H1 (cell line): ENCODE measurements around the gene OR52I2. TPM values are rescaled to one million over a fixed set of nuclear protein-coding genes. Genes with fewer than 3 reads are reported as not detected.

Source experiments
- CTCF ChIA-PET: fragments of 300-600 bp; sonication (Branson Sonifier 250); formaldehyde crosslinking; loops from one replicate; lab custom pipeline; 2021; ENCODE audit not compliant: partially characterized antibody; lab: Charles Lee
- POLR2A ChIA-PET: fragments of 300-600 bp; sonication (Branson Sonifier 250); formaldehyde crosslinking; loops from one replicate; lab custom pipeline; 2021; ENCODE audit warnings: inconsistent platforms; ENCODE audit not compliant: partially characterized antibody; lab: Charles Lee
- DNase-seq, 2 experiments: peaks; one replicate each; pipeline versions ENCODE4 v3.0.0 to v3.0.0-alpha.2; 2010 to 2022; ENCODE audit warnings: low spot score in 2 of 2, low read depth in 1 of 2, mixed read lengths in 1 of 2
- FAIRE-seq: peaks from 2 replicates; lab custom pipeline; 2011; peaks lifted over from hg19 to GRCh38; lab: Jason Lieb, UNC
- H2AFZ ChIP-seq: 2 replicates; pipeline ENCODE4 v1.8.1; 2012; ENCODE audit warnings: low read length, inconsistent platforms
- H2AK5ac ChIP-seq: 2 replicates; pipeline ENCODE4 v1.6.1; 2013; ENCODE audit warnings: low read depth, low read length
- H2BK120ac ChIP-seq: replicated peaks from 2 replicates; pipeline ENCODE3; 2013; ENCODE audit warnings: low read depth, low read length, inconsistent platforms
- H2BK12ac ChIP-seq: 2 replicates; pipeline ENCODE4 v1.6.1; 2013; ENCODE audit warnings: low read depth, low read length
- H2BK15ac ChIP-seq: 2 replicates; pipeline ENCODE4 v1.6.1; 2013; ENCODE audit warnings: low read length
- H2BK20ac ChIP-seq: 2 replicates; pipeline ENCODE4 v1.6.1; 2013; ENCODE audit warnings: low read length
- H2BK5ac ChIP-seq: 2 replicates; pipeline ENCODE4 v1.6.1; 2013; ENCODE audit warnings: low read depth, low read length
- H3K14ac ChIP-seq: 2 replicates; pipeline ENCODE4 v1.6.1; 2013; ENCODE audit warnings: inconsistent platforms; ENCODE audit not compliant: insufficient read length
- H3K18ac ChIP-seq: 2 replicates; pipeline ENCODE4 v1.6.1; 2013; ENCODE audit warnings: low read length; ENCODE audit errors: extremely low read depth
- H3K23ac ChIP-seq: 2 replicates; pipeline ENCODE4 v1.6.1; 2013; ENCODE audit warnings: inconsistent platforms; ENCODE audit not compliant: insufficient read length
- H3K23me2 ChIP-seq: 2 replicates; pipeline ENCODE4 v1.6.1; 2013; ENCODE audit warnings: low read depth, low read length
- H3K27ac ChIP-seq: 2 replicates; pipeline ENCODE4 v1.6.1; 2011; ENCODE audit warnings: low read depth, low read length, inconsistent platforms
- H3K27me3 ChIP-seq, 4 experiments: replicated peaks in 1 of 4; 1 replicate in 1 of 4; 2 replicates in 3 of 4; pipeline versions ENCODE4 v1.6.1 to v1.8.1; 2011 to 2013; ENCODE audit warnings: low read length in 3 of 4, mild to moderate bottlenecking in 3 of 4, inconsistent platforms in 2 of 4, mixed read lengths in 2 of 4, moderate library complexity in 1 of 4; ENCODE audit not compliant: control insufficient read depth in 3 of 4, insufficient read depth in 3 of 4; ENCODE audit errors: extremely low read depth in 1 of 4
- H3K36me3 ChIP-seq, 4 experiments: 2 replicates each; pipeline versions ENCODE4 v1.6.1 to v1.8.1; 2011 to 2013; ENCODE audit warnings: mild to moderate bottlenecking in 4 of 4, low read length in 3 of 4, moderate library complexity in 2 of 4, control low read depth in 1 of 4, inconsistent platforms in 1 of 4; ENCODE audit not compliant: insufficient read depth in 4 of 4, control insufficient read depth in 2 of 4
- H3K4ac ChIP-seq: replicated peaks from 2 replicates; pipeline ENCODE3; 2013; ENCODE audit warnings: low read length, low read depth, mixed read lengths, inconsistent platforms; ENCODE audit not compliant: insufficient read length
- H3K4me1 ChIP-seq, 4 experiments: replicated peaks in 1 of 4; 1 replicate in 1 of 4; 2 replicates in 3 of 4; pipeline versions ENCODE4 v1.6.1 to v1.8.1; 2011 to 2013; ENCODE audit warnings: low read length in 3 of 4, inconsistent platforms in 2 of 4, mixed read lengths in 1 of 4; ENCODE audit not compliant: insufficient read depth in 4 of 4, control insufficient read depth in 3 of 4
- H3K4me2 ChIP-seq, 2 experiments: 2 replicates each; pipeline versions ENCODE4 v1.6.1 to v1.8.1; 2011 to 2013; ENCODE audit warnings: low read depth in 2 of 2, low read length in 2 of 2, control low read depth in 1 of 2, inconsistent platforms in 1 of 2, mild to moderate bottlenecking in 1 of 2; ENCODE audit not compliant: insufficient read depth in 1 of 2
- H3K4me3 ChIP-seq, 4 experiments: fragments of 200-600, 300-600 bp in 1 of 4; sonication (generic), shearing (Covaris generic), sonication (Bioruptor Twin) in 1 of 4; 2 replicates each; pipeline versions ENCODE4 v1.5.1 to v1.8.1; 2011 to 2016; ENCODE audit warnings: low read length in 4 of 4, low read depth in 3 of 4, control low read depth in 2 of 4, inconsistent platforms in 2 of 4, mild to moderate bottlenecking in 2 of 4, mixed read lengths in 1 of 4, moderate library complexity in 1 of 4; ENCODE audit not compliant: insufficient read depth in 2 of 4; ENCODE audit errors: extremely low read depth in 1 of 4
- H3K56ac ChIP-seq: replicated peaks from 2 replicates; pipeline ENCODE3; 2013; ENCODE audit warnings: low read depth, mild to moderate bottlenecking, mixed read lengths, low read length, inconsistent platforms; ENCODE audit not compliant: insufficient read length
- H3K79me1 ChIP-seq: 2 replicates; pipeline ENCODE4 v1.6.1; 2013; ENCODE audit warnings: low read depth, low read length, control low read depth
- H3K79me2 ChIP-seq, 2 experiments: 2 replicates each; pipeline versions ENCODE4 v1.6.1 to v1.8.1; 2012 to 2013; ENCODE audit warnings: low read length in 2 of 2, mild to moderate bottlenecking in 2 of 2, inconsistent platforms in 1 of 2; ENCODE audit not compliant: insufficient read depth in 2 of 2, control insufficient read depth in 1 of 2
- H3K9ac ChIP-seq, 4 experiments: replicated peaks in 1 of 4; 1 replicate in 1 of 4; 2 replicates in 3 of 4; pipeline versions ENCODE4 v1.6.1 to v1.8.1; 2011 to 2013; ENCODE audit warnings: low read depth in 3 of 4, low read length in 3 of 4, control low read depth in 2 of 4, mild to moderate bottlenecking in 2 of 4, moderate library complexity in 2 of 4, inconsistent platforms in 1 of 4; ENCODE audit errors: extremely low read depth in 1 of 4
- H3K9me3 ChIP-seq, 2 experiments: 2 replicates each; pipeline versions ENCODE4 v1.6.1 to v1.8.1; 2012 to 2013; ENCODE audit warnings: mild to moderate bottlenecking in 2 of 2, moderate library complexity in 2 of 2, control low read depth in 1 of 2, inconsistent platforms in 1 of 2, low read depth in 1 of 2, low read length in 1 of 2, mixed read lengths in 1 of 2; ENCODE audit not compliant: insufficient read depth in 2 of 2
- H4K20me1 ChIP-seq, 2 experiments: replicated peaks in 1 of 2; 2 replicates each; pipeline versions ENCODE3 to v1.8.1; 2011 to 2013; ENCODE audit warnings: inconsistent platforms in 2 of 2, low read length in 2 of 2, mild to moderate bottlenecking in 1 of 2; ENCODE audit not compliant: insufficient read depth in 2 of 2, control insufficient read depth in 1 of 2
- H4K5ac ChIP-seq: 2 replicates; pipeline ENCODE4 v1.6.1; 2013; ENCODE audit warnings: low read length, low read depth, mixed read lengths, inconsistent platforms; ENCODE audit not compliant: insufficient read length
- H4K8ac ChIP-seq: 2 replicates; pipeline ENCODE4 v1.8.0; 2013; ENCODE audit warnings: mild to moderate bottlenecking, moderate library complexity, low read length, inconsistent platforms; ENCODE audit not compliant: insufficient read depth; ENCODE audit errors: extremely low read depth
- H4K91ac ChIP-seq: replicated peaks from 2 replicates; pipeline ENCODE3; 2013; ENCODE audit warnings: low read length, mixed read lengths, inconsistent platforms; ENCODE audit not compliant: insufficient read length
- ATF2 ChIP-seq: IDR thresholded peaks from 2 replicates; pipeline ENCODE4 v1.6.1; 2012; ENCODE audit warnings: low read length, inconsistent platforms
- CBX8 ChIP-seq: fragments of 300-800, 300-1000 bp; sonication (generic); IDR thresholded peaks from 2 replicates; pipeline ENCODE4 v1.7.1; 2016; ENCODE audit warnings: low read depth, low read length, borderline replicate concordance
- CTBP2 ChIP-seq: IDR thresholded peaks from 2 replicates; pipeline ENCODE4 v1.7.0; 2011; ENCODE audit warnings: borderline replicate concordance, mild to moderate bottlenecking, moderate library complexity, mixed read lengths, low read length; ENCODE audit not compliant: insufficient read depth, insufficient read length
- HDAC6 ChIP-seq: IDR thresholded peaks from one replicate; pipeline ENCODE4 v1.7.1; 2012; ENCODE audit warnings: low read depth, mild to moderate bottlenecking, inconsistent platforms, low read length, moderate library complexity
- NRF1 ChIP-seq: IDR thresholded peaks from 2 replicates; pipeline ENCODE4 v1.6.1; 2011; ENCODE audit warnings: mild to moderate bottlenecking, low read depth, low read length, improper control_type of control experiment
- RBBP5 ChIP-seq: IDR thresholded peaks from 2 replicates; pipeline ENCODE4 v1.7.1; 2012; ENCODE audit warnings: low read depth, mild to moderate bottlenecking, inconsistent platforms, low read length, moderate library complexity, borderline replicate concordance
- SAP30 ChIP-seq: fragments of 300-600 bp; sonication (generic); IDR thresholded peaks from 2 replicates; pipeline ENCODE4 v1.7.1; 2012; ENCODE audit warnings: low read length, moderate library complexity, mild to moderate bottlenecking, inconsistent platforms; ENCODE audit not compliant: insufficient read depth, insufficient replicate concordance
- TBP ChIP-seq: IDR thresholded peaks from 2 replicates; pipeline ENCODE4 v1.6.1; 2011; ENCODE audit warnings: low read depth, low read length, improper control_type of control experiment
- TCF12 ChIP-seq: IDR thresholded peaks from 2 replicates; pipeline ENCODE4 v1.6.1; 2011; ENCODE audit warnings: low read depth, mild to moderate bottlenecking, low read length
- WGBS, 2 experiments: shearing (Covaris generic) in 1 of 2; methylation state at CpG; one replicate each; pipeline versions ENCODE4 v1.1.6 to v1.1.7; 2013 to 2015; ENCODE audit warnings: low lambda C conversion rate in 2 of 2, mixed read lengths in 2 of 2, inconsistent platforms in 1 of 2, low coverage in 1 of 2, missing lambda C conversion rate in 1 of 2; ENCODE audit not compliant: insufficient replicate concordance in 2 of 2, insufficient coverage in 1 of 2, insufficient read length in 1 of 2; ENCODE audit errors: extremely low coverage in 1 of 2, missing lambda C conversion rate in 1 of 2; 5-methylcytosine and 5-hydroxymethylcytosine counted together
- polyA plus RNA-seq, 7 experiments: library from polyadenylated mRNA; depleted of rRNA in 3 of 7; stranded (reverse) in 5 of 7; unstranded in 2 of 7; fragments of >200 nt in 5 of 7; fragments of 200-250 nt in 2 of 7; gene quantifications; 1 replicate in 5 of 7; 2 replicates in 1 of 7; 4 replicates in 1 of 7; pipeline versions ENCODE4 v1.2.1 to v1.2.3, GENCODE V29; 2011 to 2013; ENCODE audit warnings: missing spikeins in 2 of 7, mixed read lengths in 2 of 7
- total RNA-seq: library from RNA; stranded (reverse); fragmentation: NEBNext Ultra II Directional; extraction: Animal tissue kit (Norgen Biotek cat#: 25700); gene quantifications from 2 replicates; pipeline ENCODE4 v1.2.1, GENCODE V29; 2021

Gene OR52I2
- total and polyA plus RNA-seq, 2 of the 8 experiments (the other 6 are each of a cell fraction or from before 2014, with no cell fraction given): not detected

- Histone ChIP-seq H2BK5ac (no peak overlapping the region), H3K56ac (no peak overlapping the region), H3K23me2 (peaks cover 2% of the 10 kb centered on the region; the same call in 1 of the 2 replicates), H2BK12ac (no peak overlapping the region), H3K79me1 (no peaks in the 10 kb centered on the region), H3K4me3 (no peak overlapping the region), H3K79me2 (no peaks in the 10 kb centered on the region), H4K20me1 (no peaks in the 10 kb centered on the region), H3K4me1 (no peaks in the 10 kb centered on the region; a peak in 1 of 7 replicates), H3K4me2 (no peak overlapping the region), H3K18ac (no peak overlapping the region), H3K14ac (no peak overlapping the region), H2AFZ (no peak overlapping the region), H3K27me3 (no peaks in the 10 kb centered on the region), H3K36me3 (peaks cover 0 to 9% (median 2%) of the 10 kb centered on the region in 4 experiments; a peak in 2 of 8 replicates), H3K23ac (no peak overlapping the region), H4K8ac (peak overlapping the region; percentile 12; the same call in 1 of the 2 replicates), H2BK20ac (no peak overlapping the region), H2AK5ac (no peak overlapping the region), H2BK120ac (no peak overlapping the region), H3K9ac (no peak overlapping the region), H3K27ac (no peak overlapping the region), H3K4ac (no peak overlapping the region), H4K91ac (no peak overlapping the region), H4K5ac (no peak overlapping the region), H3K9me3 (no peaks in the 10 kb centered on the region), H2BK15ac (no peak overlapping the region)
- no peak for TF ChIP-seq TCF12
- TF ChIP-seq NRF1: no peak
- no peak for TF ChIP-seq CBX8
- no peak for TF ChIP-seq RBBP5
- TF ChIP-seq TBP: no peak
- no peak for TF ChIP-seq ATF2
- TF ChIP-seq HDAC6: no peak
- no peak for TF ChIP-seq CTBP2
- no peak for TF ChIP-seq SAP30
- ChIA-PET CTCF (no interaction called here), POLR2A (no interaction called here)
- FAIRE-seq: no peak
- no peak for DNase-seq
- 85% methylated on average over 4 of the region's 4 CpGs; no CpG with 5 or more reads in 1 of the 2 experiments for WGBS, 2 experiments
Observed at GRCh38 chr11:4605057-4605456, 23.5 kb downstream of the OR52I2 start.
